Measurements from ENCODE around the gene NVL.
A peak's percentile ranks its signal among the peaks of the same experiment; 100 is the strongest.

The NVL gene

GRCh38 chr1:224273641-224274040 lies 56.3 kb downstream of the NVL start:
- no peak overlapping the region for H3K4me3 Mint-ChIP-seq
- peaks cover 39% of the 10 kb centered on the region for H3K36me3 Mint-ChIP-seq (ENCODE audit: low read depth)
- no peak overlapping the region for H3K27ac Mint-ChIP-seq
- H3K27me3 Mint-ChIP-seq, result no peaks in the 10 kb centered on the region
- no peaks in the 10 kb centered on the region for H3K4me1 Mint-ChIP-seq (ENCODE audit: low read depth)
- H3K9me3 Mint-ChIP-seq, result no peaks in the 10 kb centered on the region

GRCh38 chr1:224271106-224271505 lies 58.9 kb downstream of the NVL start:
- Mint-ChIP-seq H3K36me3 (ENCODE audit: low read depth) (peaks cover 41% of the 10 kb centered on the region), H3K27ac (no peak overlapping the region), H3K4me1 (ENCODE audit: low read depth) (peaks cover 10% of the 10 kb centered on the region), H3K4me3 (no peak overlapping the region), H3K27me3 (no peaks in the 10 kb centered on the region), H3K9me3 (no peaks in the 10 kb centered on the region)

- Mint-ChIP-seq H3K27me3 (no peaks in the 10 kb centered on the region), H3K27ac (no peak overlapping the region), H3K9me3 (no peaks in the 10 kb centered on the region), H3K36me3 (ENCODE audit: low read depth) (peaks cover 39% of the 10 kb centered on the region), H3K4me1 (ENCODE audit: low read depth) (peaks cover 10% of the 10 kb centered on the region), H3K4me3 (no peak overlapping the region)
These were observed 62.0 kb downstream of the NVL start for GRCh38 chr1:224267925-224268324.

GRCh38 chr1:224266915-224267856 lies 62.8 kb downstream of the NVL start:
- peaks cover 46% of the 10 kb centered on the region for H3K36me3 Mint-ChIP-seq (ENCODE audit: low read depth)
- H3K27ac Mint-ChIP-seq, result no peak overlapping the region
- H3K4me3 Mint-ChIP-seq, result no peak overlapping the region
- peaks cover 17% of the 10 kb centered on the region for H3K4me1 Mint-ChIP-seq (ENCODE audit: low read depth)
- H3K9me3 Mint-ChIP-seq, result no peaks in the 10 kb centered on the region
- H3K27me3 Mint-ChIP-seq, result no peaks in the 10 kb centered on the region

GRCh38 chr1:224266105-224266914 lies 63.7 kb downstream of the NVL start:
- H3K4me3 Mint-ChIP-seq, result no peak overlapping the region

GRCh38 chr1:224264321-224264720 lies 65.7 kb downstream of the NVL start:
- Mint-ChIP-seq H3K27ac (no peak overlapping the region), H3K36me3 (ENCODE audit: low read depth) (peaks cover 35% of the 10 kb centered on the region)

More at GRCh38 chr1:224266105-224266914, 63.7 kb downstream of the NVL start:
- Mint-ChIP-seq H3K4me1 (ENCODE audit: low read depth) (peaks cover 21% of the 10 kb centered on the region), H3K9me3 (no peaks in the 10 kb centered on the region), H3K36me3 (ENCODE audit: low read depth) (peaks cover 47% of the 10 kb centered on the region), H3K27me3 (no peaks in the 10 kb centered on the region), H3K27ac (no peak overlapping the region)

GRCh38 chr1:224262373-224263054 lies 67.5 kb downstream of the NVL start:
- no peak overlapping the region for H3K4me3 Mint-ChIP-seq

More at GRCh38 chr1:224264321-224264720, 65.7 kb downstream of the NVL start:
- Mint-ChIP-seq H3K9me3 (no peaks in the 10 kb centered on the region), H3K4me1 (ENCODE audit: low read depth) (peaks cover 21% of the 10 kb centered on the region), H3K4me3 (no peak overlapping the region), H3K27me3 (no peaks in the 10 kb centered on the region)

GRCh38 chr1:224259986-224260385 lies 70.0 kb downstream of the NVL start:
- no peak overlapping the region for H3K4me3 Mint-ChIP-seq
- H3K27ac Mint-ChIP-seq, result no peak overlapping the region
- peaks cover 31% of the 10 kb centered on the region for H3K36me3 Mint-ChIP-seq (ENCODE audit: low read depth)
- no peaks in the 10 kb centered on the region for H3K9me3 Mint-ChIP-seq
- peaks cover 11% of the 10 kb centered on the region for H3K4me1 Mint-ChIP-seq (ENCODE audit: low read depth)
- no peaks in the 10 kb centered on the region for H3K27me3 Mint-ChIP-seq

More at GRCh38 chr1:224262373-224263054, 67.5 kb downstream of the NVL start:
- Mint-ChIP-seq H3K4me1 (ENCODE audit: low read depth) (peaks cover 21% of the 10 kb centered on the region), H3K27ac (peak overlapping the region; percentile 11), H3K9me3 (no peaks in the 10 kb centered on the region), H3K27me3 (no peaks in the 10 kb centered on the region), H3K36me3 (ENCODE audit: low read depth) (peaks cover 29% of the 10 kb centered on the region)

GRCh38 chr1:224258351-224258750 lies 71.6 kb downstream of the NVL start:
- no peaks in the 10 kb centered on the region for H3K9me3 Mint-ChIP-seq
- no peak overlapping the region for H3K27ac Mint-ChIP-seq
- H3K36me3 Mint-ChIP-seq (ENCODE audit: low read depth), result peaks cover 19% of the 10 kb centered on the region
- peaks cover 11% of the 10 kb centered on the region for H3K4me1 Mint-ChIP-seq (ENCODE audit: low read depth)
- no peaks in the 10 kb centered on the region for H3K27me3 Mint-ChIP-seq
- H3K4me3 Mint-ChIP-seq, result no peak overlapping the region

GRCh38 chr1:224256640-224257039 lies 73.3 kb downstream of the NVL start:
- H3K4me1 Mint-ChIP-seq (ENCODE audit: low read depth), result no peaks in the 10 kb centered on the region
- H3K36me3 Mint-ChIP-seq (ENCODE audit: low read depth), result peaks cover 17% of the 10 kb centered on the region
- no peaks in the 10 kb centered on the region for H3K27me3 Mint-ChIP-seq
- no peak overlapping the region for H3K4me3 Mint-ChIP-seq
- H3K9me3 Mint-ChIP-seq, result no peaks in the 10 kb centered on the region
- no peak overlapping the region for H3K27ac Mint-ChIP-seq

- H3K4me1 Mint-ChIP-seq (ENCODE audit: low read depth), result no peaks in the 10 kb centered on the region
- no peak overlapping the region for H3K4me3 Mint-ChIP-seq
- no peaks in the 10 kb centered on the region for H3K9me3 Mint-ChIP-seq
- no peaks in the 10 kb centered on the region for H3K27me3 Mint-ChIP-seq
- H3K27ac Mint-ChIP-seq, result no peak overlapping the region
- H3K36me3 Mint-ChIP-seq (ENCODE audit: low read depth), result peaks cover 30% of the 10 kb centered on the region
These were observed 76.3 kb downstream of the NVL start for GRCh38 chr1:224253721-224254120.

GRCh38 chr1:224252479-224252878 lies 77.5 kb downstream of the NVL start:
- Mint-ChIP-seq H3K36me3 (ENCODE audit: low read depth) (peaks cover 37% of the 10 kb centered on the region), H3K27me3 (no peaks in the 10 kb centered on the region), H3K27ac (no peak overlapping the region), H3K9me3 (no peaks in the 10 kb centered on the region), H3K4me3 (no peak overlapping the region), H3K4me1 (ENCODE audit: low read depth) (no peaks in the 10 kb centered on the region)

GRCh38 chr1:224251741-224252146 lies 78.2 kb downstream of the NVL start:
- Mint-ChIP-seq H3K27me3 (no peaks in the 10 kb centered on the region), H3K36me3 (ENCODE audit: low read depth) (peaks cover 38% of the 10 kb centered on the region), H3K4me1 (ENCODE audit: low read depth) (no peaks in the 10 kb centered on the region), H3K9me3 (no peaks in the 10 kb centered on the region), H3K27ac (no peak overlapping the region), H3K4me3 (no peak overlapping the region)

GRCh38 chr1:224245188-224245587 lies 84.8 kb downstream of the NVL start:
- peaks cover 41% of the 10 kb centered on the region for H3K36me3 Mint-ChIP-seq (ENCODE audit: low read depth)
- H3K4me3 Mint-ChIP-seq, result peak overlapping the region; percentile 8
- peak overlapping the region; percentile 74 for H3K27ac Mint-ChIP-seq
- peaks cover 19% of the 10 kb centered on the region for H3K4me1 Mint-ChIP-seq (ENCODE audit: low read depth)
- H3K9me3 Mint-ChIP-seq, result no peaks in the 10 kb centered on the region
- no peaks in the 10 kb centered on the region for H3K27me3 Mint-ChIP-seq

Measured in stimulated activated naive CD8-positive, alpha-beta T cell treated with anti-CD3 and anti-CD28 coated beads, Interleukin-15, Interleukin-2, amounts not matched to agents 100 ng/mL and 50 ng/mL, for 24 hours (primary cell).